ENCODE results near the gene AQP6. TPM values are rescaled to one million over a fixed set of nuclear protein-coding genes. Genes with fewer than 3 reads are reported as not detected.

AQP6 gene
- total RNA-seq, 1 experiment from 2014 or later = 0.31 TPM

- BruUV-seq (replicated peaks) = no TSS peak
- Histone ChIP-seq H3K36me3 (ENCODE audit: control insufficient read depth, insufficient read depth, low read length) (no peaks in the 10 kb centered on the region), H3K4me1 (ENCODE audit: control insufficient read depth, insufficient read depth, low read length) (peaks cover 35% of the 10 kb centered on the region), H3K27me3 (ENCODE audit: control insufficient read depth, insufficient read depth, low read length) (no peaks in the 10 kb centered on the region), H3K9me3 (ENCODE audit: control insufficient read depth, insufficient read depth, low read depth, low read length) (no peaks in the 10 kb centered on the region), H3K4me3 (ENCODE audit: low read depth in 2 of 2, low read length in 2 of 2) (peak overlapping the region; percentile 71 to 85), H3K27ac (ENCODE audit: low read length) (peak overlapping the region; percentile 99)
- in situ Hi-C loops (cut with HindIII; ENCODE audit: low pct_unique_long_range_greater_than_20kb, low sequenced_read_pairs) = no loop called here
- ChIA-PET POLR2A (interaction anchor here (0.7 kb wide), 1 partner anchor 273 kb away, joined by 3 read pairs; no protein-coding TSS in a partner anchor), CTCF (no interaction called here)
- no peak for DNase-seq (ENCODE audit: low read depth, low spot score)
- intact Hi-C loops (cut with micrococcal nuclease; ENCODE audit: unreplicated experiment) = no loop called here
- ATAC-seq = no peak
- TF ChIP-seq REST (IDR thresholded peaks at IDR 0.05; ENCODE audit: insufficient read depth in 1 of 2, low read depth in 2 of 2, low read length in 1 of 2) = no peak
- no peak for TF ChIP-seq TCF7L2 (IDR thresholded peaks at IDR 0.05; ENCODE audit: low read depth, low read length)
- TF ChIP-seq POLR2AphosphoS5 (IDR thresholded peaks at IDR 0.05; ENCODE audit: low read depth, low read length) = no peak
- TF ChIP-seq CTCF (IDR thresholded peaks at IDR 0.05) = no peak
- no peak for TF ChIP-seq SIN3A (IDR thresholded peaks at IDR 0.05; ENCODE audit: borderline replicate concordance, insufficient read depth, low read depth, low read length)
Observed at GRCh38 chr12:50024227-50024626, 51.5 kb downstream of the AQP6 start.

GRCh38 chr12:50024805-50025186 lies 52.0 kb downstream of the AQP6 start:
- POLR2A ChIA-PET = interaction anchor here (0.7 kb wide), 1 partner anchor 273 kb away, joined by 3 read pairs; no protein-coding TSS in a partner anchor
- intact Hi-C loops (cut with micrococcal nuclease; ENCODE audit: unreplicated experiment) (no loop called here), in situ Hi-C loops (cut with HindIII; ENCODE audit: low pct_unique_long_range_greater_than_20kb, low sequenced_read_pairs) (no loop called here)
- Histone ChIP-seq H3K36me3 (ENCODE audit: control insufficient read depth, insufficient read depth, low read length) (no peaks in the 10 kb centered on the region), H3K27ac (ENCODE audit: low read length) (peak overlapping the region; percentile 99), H3K4me3 (ENCODE audit: low read depth in 2 of 2, low read length in 2 of 2) (peak overlapping the region; percentile 71 to 85), H3K9me3 (ENCODE audit: control insufficient read depth, insufficient read depth, low read depth, low read length) (no peaks in the 10 kb centered on the region), H3K27me3 (ENCODE audit: control insufficient read depth, insufficient read depth, low read length) (no peaks in the 10 kb centered on the region), H3K4me1 (ENCODE audit: control insufficient read depth, insufficient read depth, low read length) (peaks cover 33% of the 10 kb centered on the region)
- CTCF ChIA-PET = no interaction called here
- ATAC-seq (peak; percentile 66), DNase-seq (ENCODE audit: low read depth, low spot score) (no peak)
- BruUV-seq (replicated peaks) = TSS peak; percentile 76
- TF ChIP-seq POLR2AphosphoS5 (IDR thresholded peaks at IDR 0.05; ENCODE audit: low read depth, low read length) (no peak), REST (IDR thresholded peaks at IDR 0.05; ENCODE audit: insufficient read depth in 1 of 2, low read depth in 2 of 2, low read length in 1 of 2) (no peak), TCF7L2 (IDR thresholded peaks at IDR 0.05; ENCODE audit: low read depth, low read length) (no peak), CTCF (IDR thresholded peaks at IDR 0.05) (no peak), SIN3A (IDR thresholded peaks at IDR 0.05; ENCODE audit: borderline replicate concordance, insufficient read depth, low read depth, low read length) (no peak)

Measured in Panc1 (cell line).